ENCODE data around the gene MMS19. TPM values are rescaled to one million over a fixed set of nuclear protein-coding genes. Genes with fewer than 3 reads are reported as not detected.
A peak's percentile ranks its signal among the peaks of the same experiment; 100 is the strongest.

The MMS19 gene
- total RNA-seq, 1 donor from 2014 or later: 85.2 TPM

DNA sequence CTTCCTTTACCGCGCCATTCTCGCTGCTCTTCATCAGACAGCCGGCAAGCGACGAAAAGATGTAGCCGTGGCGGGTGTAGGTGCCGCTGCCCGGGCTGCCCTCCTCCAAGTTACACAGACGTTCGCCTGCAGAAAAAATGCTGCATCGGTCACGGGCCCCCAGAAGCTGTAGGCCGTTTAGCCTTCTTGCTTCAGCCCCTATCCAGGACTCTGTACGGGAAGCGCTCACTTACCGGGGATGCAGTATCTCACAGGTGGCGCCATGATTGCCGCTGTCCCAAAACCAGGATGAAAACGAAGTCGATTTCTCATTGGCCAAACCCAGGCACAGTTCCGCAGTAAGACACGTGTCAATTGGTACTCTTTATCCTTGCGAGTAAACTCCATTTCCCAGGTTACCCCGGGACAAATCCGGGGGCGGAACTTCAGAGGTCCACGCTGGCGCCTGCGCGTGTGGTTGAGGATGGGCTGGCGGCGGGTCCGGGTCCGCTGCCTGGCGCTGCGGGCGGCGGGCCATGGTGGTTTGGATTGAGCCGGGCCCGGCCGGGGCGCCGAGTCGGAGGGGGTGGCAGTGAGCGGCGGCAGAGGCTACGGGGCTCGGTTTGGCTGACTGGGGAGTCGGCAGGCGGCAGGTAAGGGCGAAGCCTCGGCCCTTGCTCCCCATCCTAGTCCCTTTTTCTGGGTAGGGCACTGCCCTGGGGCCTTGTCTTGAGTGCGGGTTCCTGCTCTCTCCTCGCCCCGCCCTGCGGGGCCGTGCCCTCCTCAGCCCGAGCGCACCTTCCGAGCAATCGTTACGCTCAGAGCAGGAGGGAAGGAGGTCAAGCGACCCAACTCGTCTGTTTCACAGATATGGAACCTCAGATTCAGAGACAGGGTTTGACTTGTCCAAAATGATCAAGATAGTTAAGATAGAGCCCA lies 52.2 kb downstream of the MMS19 start, which contains the start of the genes EXOSC1 and ZDHHC16:
EXOSC1 (minus strand) TSS at position 285 of the 918 bp plus-strand sequence; CDS start at position 264, 21 bp downstream.
ZDHHC16 (plus strand) TSS at position 454 of the 918 bp plus-strand sequence. CDS start 5,501 bp downstream, outside the sequence.
- DNase-seq (ENCODE audit: low read depth): peak; percentile 95
- Histone ChIP-seq H3K36me3 (ENCODE audit: control insufficient read depth, insufficient read depth, low read length) (no peaks in the 10 kb centered on the region), H3K27me3 (ENCODE audit: control insufficient read depth, insufficient read depth, low read length) (no peaks in the 10 kb centered on the region), H3K4me3 (ENCODE audit: low read depth, low read length) (peak within 1 kb of the TSS; percentile 66)
- TF ChIP-seq, protein P1, sequence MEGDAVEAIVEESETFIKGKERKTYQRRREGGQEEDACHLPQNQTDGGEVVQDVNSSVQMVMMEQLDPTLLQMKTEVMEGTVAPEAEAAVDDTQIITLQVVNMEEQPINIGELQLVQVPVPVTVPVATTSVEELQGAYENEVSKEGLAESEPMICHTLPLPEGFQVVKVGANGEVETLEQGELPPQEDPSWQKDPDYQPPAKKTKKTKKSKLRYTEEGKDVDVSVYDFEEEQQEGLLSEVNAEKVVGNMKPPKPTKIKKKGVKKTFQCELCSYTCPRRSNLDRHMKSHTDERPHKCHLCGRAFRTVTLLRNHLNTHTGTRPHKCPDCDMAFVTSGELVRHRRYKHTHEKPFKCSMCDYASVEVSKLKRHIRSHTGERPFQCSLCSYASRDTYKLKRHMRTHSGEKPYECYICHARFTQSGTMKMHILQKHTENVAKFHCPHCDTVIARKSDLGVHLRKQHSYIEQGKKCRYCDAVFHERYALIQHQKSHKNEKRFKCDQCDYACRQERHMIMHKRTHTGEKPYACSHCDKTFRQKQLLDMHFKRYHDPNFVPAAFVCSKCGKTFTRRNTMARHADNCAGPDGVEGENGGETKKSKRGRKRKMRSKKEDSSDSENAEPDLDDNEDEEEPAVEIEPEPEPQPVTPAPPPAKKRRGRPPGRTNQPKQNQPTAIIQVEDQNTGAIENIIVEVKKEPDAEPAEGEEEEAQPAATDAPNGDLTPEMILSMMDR (IDR thresholded peaks at IDR 0.05; ENCODE audit: insufficient read depth, low read length, poor library complexity, severe bottlenecking): peak; percentile 15

DNA sequence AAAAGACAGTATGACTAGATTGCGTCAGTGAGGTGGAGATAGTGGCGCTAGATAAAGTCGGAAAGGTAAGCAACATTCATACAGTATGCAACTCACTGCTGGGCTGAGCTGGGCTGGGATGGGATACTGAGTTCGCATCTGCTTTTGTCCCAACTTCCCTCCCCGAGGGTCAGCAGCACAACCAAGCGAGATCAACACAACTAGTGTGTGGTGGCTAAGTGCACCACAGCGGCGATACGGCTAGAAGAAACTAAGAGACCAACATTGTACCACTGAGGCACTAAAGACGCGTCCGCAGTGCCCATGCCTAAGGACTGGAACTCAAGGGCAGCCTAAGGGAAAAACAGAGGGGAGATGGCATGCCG lies 52.9 kb downstream of the MMS19 start:
- H3K36me3 ChIP-seq (ENCODE audit: control insufficient read depth, insufficient read depth, low read length): peaks cover 2% of the 10 kb centered on the region
- no peak for DNase-seq (ENCODE audit: low read depth)
- no peaks in the 10 kb centered on the region for H3K27me3 ChIP-seq (ENCODE audit: control insufficient read depth, insufficient read depth, low read length)
- peak overlapping the region; percentile 66 for H3K4me3 ChIP-seq (ENCODE audit: low read depth, low read length)
- TF ChIP-seq, protein P1 (IDR thresholded peaks at IDR 0.05; ENCODE audit: insufficient read depth, low read length, poor library complexity, severe bottlenecking): no peak

DNA sequence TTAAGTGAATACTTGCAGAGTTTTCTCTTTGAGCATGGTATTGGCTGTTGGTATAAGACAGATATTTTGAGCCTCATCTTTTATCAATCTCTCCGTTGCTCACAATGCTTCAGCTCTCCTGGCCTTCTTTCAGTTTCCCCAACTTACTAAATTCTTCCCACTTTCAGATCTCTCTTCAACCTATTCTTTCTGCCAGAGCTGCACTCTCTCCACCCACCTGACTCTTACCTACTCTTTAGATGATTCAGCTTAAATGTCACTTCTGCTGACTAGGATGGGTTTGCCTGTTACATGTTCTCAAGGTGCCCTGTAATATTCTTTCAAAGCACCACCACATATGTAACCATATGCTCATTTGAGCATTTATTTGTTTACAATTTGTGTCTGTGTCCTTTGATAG lies 54.0 kb downstream of the MMS19 start:
- H3K27me3 ChIP-seq (ENCODE audit: control insufficient read depth, insufficient read depth, low read length): no peaks in the 10 kb centered on the region
- TF ChIP-seq, protein P1 (IDR thresholded peaks at IDR 0.05; ENCODE audit: insufficient read depth, low read length, poor library complexity, severe bottlenecking): no peak
- H3K36me3 ChIP-seq (ENCODE audit: control insufficient read depth, insufficient read depth, low read length): peaks cover 2% of the 10 kb centered on the region
- no peak overlapping the region for H3K4me3 ChIP-seq (ENCODE audit: low read depth, low read length)
- no peak for DNase-seq (ENCODE audit: low read depth)

DNA sequence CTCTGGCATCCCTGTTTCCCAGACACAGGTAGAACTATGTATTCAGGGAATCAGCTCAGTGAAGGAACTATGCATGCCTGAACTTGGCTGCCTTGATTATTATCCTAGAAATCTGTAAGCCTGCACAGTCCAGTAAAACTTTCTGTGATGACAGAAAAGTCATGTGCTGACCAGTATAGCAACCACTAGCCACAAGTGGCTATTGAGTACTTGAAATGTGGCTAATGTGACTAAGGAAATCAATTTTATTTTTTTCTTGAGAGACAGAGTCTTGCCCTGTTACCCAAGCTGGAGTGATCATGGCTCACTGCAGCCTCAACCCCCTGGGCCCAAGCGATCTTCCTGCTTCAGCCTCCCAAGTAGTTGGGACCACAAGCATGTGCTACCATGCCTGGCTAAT lies 55.9 kb downstream of the MMS19 start:
- DNase-seq (ENCODE audit: low read depth): no peak
- peaks cover 2% of the 10 kb centered on the region for H3K36me3 ChIP-seq (ENCODE audit: control insufficient read depth, insufficient read depth, low read length)
- TF ChIP-seq, protein P1 (IDR thresholded peaks at IDR 0.05; ENCODE audit: insufficient read depth, low read length, poor library complexity, severe bottlenecking): no peak
- H3K27me3 ChIP-seq (ENCODE audit: control insufficient read depth, insufficient read depth, low read length): no peaks in the 10 kb centered on the region
- no peak overlapping the region for H3K4me3 ChIP-seq (ENCODE audit: low read depth, low read length)

DNA sequence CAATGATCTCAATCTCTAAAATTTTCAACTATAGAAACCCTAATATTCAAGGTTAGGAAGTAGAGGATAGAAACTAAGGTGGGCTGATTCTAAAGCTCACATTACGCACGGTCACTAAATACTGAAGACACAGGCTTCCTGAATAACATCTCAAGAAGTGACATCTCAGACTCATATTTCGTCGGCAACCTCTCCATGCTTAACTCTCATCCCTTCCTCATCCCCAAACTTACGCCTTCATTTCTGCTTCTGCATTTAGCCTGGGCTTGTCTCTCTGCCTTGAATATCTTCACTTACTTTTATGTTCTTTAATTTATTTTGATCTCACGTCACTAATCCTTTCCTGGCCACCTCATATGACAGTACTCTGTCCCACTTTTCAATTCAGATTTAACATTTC lies 63.0 kb downstream of the MMS19 start:
- Histone ChIP-seq H3K27me3 (ENCODE audit: control insufficient read depth, insufficient read depth, low read length) (no peaks in the 10 kb centered on the region), H3K4me3 (ENCODE audit: low read depth, low read length) (no peak overlapping the region), H3K36me3 (ENCODE audit: control insufficient read depth, insufficient read depth, low read length) (peaks cover 2% of the 10 kb centered on the region)
- no peak for DNase-seq (ENCODE audit: low read depth)
- TF ChIP-seq, protein P1 (IDR thresholded peaks at IDR 0.05; ENCODE audit: insufficient read depth, low read length, poor library complexity, severe bottlenecking): no peak
